Keratinocyte (primary cell): ENCODE results near the gene SORL1-AS1.

Source experiments
- EZH2 ChIP-seq: IDR thresholded peaks from one replicate; pipeline ENCODE4 v1.6.1; 2012; ENCODE audit warnings: inconsistent platforms, mild to moderate bottlenecking, low read length, moderate library complexity
- TF ChIP-seq, protein P1 (sequence below), 3 experiments: IDR thresholded peaks in 1 of 3; conservative IDR thresholded peaks in 1 of 3; optimal IDR thresholded peaks in 1 of 3; 2 replicates in 2 of 3; 3 replicates in 1 of 3; pipeline versions ENCODE3 to v1.5.1; 2011; ENCODE audit warnings: low read length in 3 of 3, mild to moderate bottlenecking in 3 of 3, moderate library complexity in 2 of 3, control low read depth in 1 of 3, inconsistent platforms in 1 of 3; ENCODE audit not compliant: insufficient read depth in 2 of 3; ENCODE audit errors: extremely low read depth in 1 of 3

DNA sequence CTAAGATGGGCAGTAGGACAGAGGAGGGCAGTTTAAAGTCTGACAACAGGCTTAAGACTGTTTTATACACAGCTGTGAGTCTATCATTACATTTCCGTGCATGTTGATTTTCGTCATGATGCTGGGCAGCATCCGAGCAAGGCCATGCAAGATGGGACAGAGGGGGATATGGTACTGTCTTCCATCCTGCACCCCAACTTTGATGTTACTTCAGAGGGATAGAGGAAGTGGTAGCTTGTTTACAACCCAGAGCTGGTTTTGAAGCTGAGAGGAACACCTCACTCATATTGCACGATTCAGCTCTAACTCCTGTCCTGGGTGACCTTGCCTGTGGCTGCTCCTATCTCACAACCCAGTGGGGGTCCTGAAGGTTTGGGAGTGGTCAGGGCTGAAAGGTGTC lies 3.6 kb downstream of the SORL1-AS1 start:
- TF ChIP-seq, protein P1, sequence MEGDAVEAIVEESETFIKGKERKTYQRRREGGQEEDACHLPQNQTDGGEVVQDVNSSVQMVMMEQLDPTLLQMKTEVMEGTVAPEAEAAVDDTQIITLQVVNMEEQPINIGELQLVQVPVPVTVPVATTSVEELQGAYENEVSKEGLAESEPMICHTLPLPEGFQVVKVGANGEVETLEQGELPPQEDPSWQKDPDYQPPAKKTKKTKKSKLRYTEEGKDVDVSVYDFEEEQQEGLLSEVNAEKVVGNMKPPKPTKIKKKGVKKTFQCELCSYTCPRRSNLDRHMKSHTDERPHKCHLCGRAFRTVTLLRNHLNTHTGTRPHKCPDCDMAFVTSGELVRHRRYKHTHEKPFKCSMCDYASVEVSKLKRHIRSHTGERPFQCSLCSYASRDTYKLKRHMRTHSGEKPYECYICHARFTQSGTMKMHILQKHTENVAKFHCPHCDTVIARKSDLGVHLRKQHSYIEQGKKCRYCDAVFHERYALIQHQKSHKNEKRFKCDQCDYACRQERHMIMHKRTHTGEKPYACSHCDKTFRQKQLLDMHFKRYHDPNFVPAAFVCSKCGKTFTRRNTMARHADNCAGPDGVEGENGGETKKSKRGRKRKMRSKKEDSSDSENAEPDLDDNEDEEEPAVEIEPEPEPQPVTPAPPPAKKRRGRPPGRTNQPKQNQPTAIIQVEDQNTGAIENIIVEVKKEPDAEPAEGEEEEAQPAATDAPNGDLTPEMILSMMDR (optimal IDR thresholded peaks at IDR 0.05 in 1 of 3, IDR thresholded peaks at IDR 0.05 in 1 of 3, conservative IDR thresholded peaks at IDR 0.05 in 1 of 3; ENCODE audit: extremely low read depth in 1 of 3, insufficient read depth in 2 of 3, low read length in 3 of 3) = no peak
- TF ChIP-seq EZH2 = no peak
